ENCODE measurements around the gene PLD4. TPM values are rescaled to one million over a fixed set of nuclear protein-coding genes. Genes with fewer than 3 reads are reported as not detected.

PLD4 gene
- total RNA-seq, 1 experiment from 2014 or later, result 0.15 TPM

- ATAC-seq (no peak), DNase-seq (ENCODE audit: low read depth, low spot score) (no peak)
- H3K9me3 ChIP-seq (ENCODE audit: control insufficient read depth, insufficient read depth, low read depth, low read length), result no peaks in the 10 kb centered on the region
- no peak overlapping the region for H3K4me3 ChIP-seq (ENCODE audit: low read depth in 2 of 2, low read length in 2 of 2)
- no peak overlapping the region for H3K27ac ChIP-seq (ENCODE audit: low read length)
- TF ChIP-seq CTCF (IDR thresholded peaks at IDR 0.05), result no peak
- TF ChIP-seq SIN3A (IDR thresholded peaks at IDR 0.05; ENCODE audit: borderline replicate concordance, insufficient read depth, low read depth, low read length), result no peak
- TF ChIP-seq POLR2AphosphoS5 (IDR thresholded peaks at IDR 0.05; ENCODE audit: low read depth, low read length), result no peak
- no peak for TF ChIP-seq TCF7L2 (IDR thresholded peaks at IDR 0.05; ENCODE audit: low read depth, low read length)
- no peak for TF ChIP-seq REST (IDR thresholded peaks at IDR 0.05; ENCODE audit: insufficient read depth in 1 of 2, low read depth in 2 of 2, low read length in 1 of 2)
- no peaks in the 10 kb centered on the region for H3K36me3 ChIP-seq (ENCODE audit: control insufficient read depth, insufficient read depth, low read length)
- no TSS peak for BruUV-seq (replicated peaks)
- CTCF ChIA-PET, result no interaction called here
- POLR2A ChIA-PET, result no interaction called here
- H3K4me1 ChIP-seq (ENCODE audit: control insufficient read depth, insufficient read depth, low read length), result no peaks in the 10 kb centered on the region; the same call in 1 of the 2 replicates
- in situ Hi-C loops (cut with HindIII; ENCODE audit: low pct_unique_long_range_greater_than_20kb, low sequenced_read_pairs) (no loop called here), intact Hi-C loops (cut with micrococcal nuclease; ENCODE audit: unreplicated experiment) (no loop called here)
- H3K27me3 ChIP-seq (ENCODE audit: control insufficient read depth, insufficient read depth, low read length), result no peaks in the 10 kb centered on the region
Measured at GRCh38 chr14:104928391-104929133, 3.9 kb downstream of the PLD4 start.

- CTCF ChIA-PET, result no interaction called here
- no peak for DNase-seq (ENCODE audit: low read depth, low spot score)
- in situ Hi-C loops (cut with HindIII; ENCODE audit: low pct_unique_long_range_greater_than_20kb, low sequenced_read_pairs) (no loop called here), intact Hi-C loops (cut with micrococcal nuclease; ENCODE audit: unreplicated experiment) (no loop called here)
- H3K4me1 ChIP-seq (ENCODE audit: control insufficient read depth, insufficient read depth, low read length), result no peaks in the 10 kb centered on the region; the same call in 1 of the 2 replicates
- POLR2A ChIA-PET, result no interaction called here
- H3K36me3 ChIP-seq (ENCODE audit: control insufficient read depth, insufficient read depth, low read length), result no peaks in the 10 kb centered on the region
- no peak for ATAC-seq
- no peaks in the 10 kb centered on the region for H3K27me3 ChIP-seq (ENCODE audit: control insufficient read depth, insufficient read depth, low read length)
- no TSS peak for BruUV-seq (replicated peaks)
- H3K27ac ChIP-seq (ENCODE audit: low read length), result no peak overlapping the region
- H3K4me3 ChIP-seq (ENCODE audit: low read depth in 2 of 2, low read length in 2 of 2), result no peak overlapping the region
- no peaks in the 10 kb centered on the region for H3K9me3 ChIP-seq (ENCODE audit: control insufficient read depth, insufficient read depth, low read depth, low read length)
- TF ChIP-seq REST (IDR thresholded peaks at IDR 0.05; ENCODE audit: insufficient read depth in 1 of 2, low read depth in 2 of 2, low read length in 1 of 2) (no peak), TCF7L2 (IDR thresholded peaks at IDR 0.05; ENCODE audit: low read depth, low read length) (no peak), SIN3A (IDR thresholded peaks at IDR 0.05; ENCODE audit: borderline replicate concordance, insufficient read depth, low read depth, low read length) (no peak), POLR2AphosphoS5 (IDR thresholded peaks at IDR 0.05; ENCODE audit: low read depth, low read length) (no peak), CTCF (IDR thresholded peaks at IDR 0.05) (no peak)
Measured at GRCh38 chr14:104929268-104930230, 4.9 kb downstream of the PLD4 start.
